ENCODE measurements around the gene TMEM239. TPM values are rescaled to one million over a fixed set of nuclear protein-coding genes. Genes with fewer than 3 reads are reported as not detected.

Gene TMEM239
- total RNA-seq, 2 donors from 2014 or later, result not detected

GRCh38 chr20:2833761-2834160, 17.6 kb downstream of the TMEM239 start:
- Histone ChIP-seq H3K36me3 (no peaks in the 10 kb centered on the region), H3K27ac (no peak overlapping the region), H3K27me3 (replicated peaks; ENCODE audit: insufficient read depth) (no peaks in the 10 kb centered on the region), H3K4me3 (no peak overlapping the region), H3K9me3 (no peaks in the 10 kb centered on the region), H3K4me1 (replicated peaks) (no peaks in the 10 kb centered on the region)
- intact Hi-C loops (cut with DNase I), result no loop called here
- TF ChIP-seq CTCF (IDR thresholded peaks at IDR 0.05) (no peak), POLR2AphosphoS5 (IDR thresholded peaks at IDR 0.05) (no peak), POLR2A (IDR thresholded peaks at IDR 0.05) (no peak)
- DNase-seq (ENCODE audit: low spot score), result no peak
- WGBS, result 88% methylated on average over 1 of the region's 1 CpG

GRCh38 chr20:2834401-2835110, 18.4 kb downstream of the TMEM239 start:
- no peaks in the 10 kb centered on the region for H3K27me3 ChIP-seq (replicated peaks; ENCODE audit: insufficient read depth)
- no peak for DNase-seq (ENCODE audit: low spot score)
- H3K36me3 ChIP-seq, result no peaks in the 10 kb centered on the region
- no peaks in the 10 kb centered on the region for H3K9me3 ChIP-seq
- intact Hi-C loops (cut with DNase I), result no loop called here
- 97% methylated on average over 14 of the region's 14 CpGs for WGBS
- TF ChIP-seq CTCF (IDR thresholded peaks at IDR 0.05) (no peak), POLR2AphosphoS5 (IDR thresholded peaks at IDR 0.05) (no peak), POLR2A (IDR thresholded peaks at IDR 0.05) (no peak)
- H3K27ac ChIP-seq, result no peak overlapping the region
- no peak overlapping the region for H3K4me3 ChIP-seq
- H3K4me1 ChIP-seq (replicated peaks), result no peaks in the 10 kb centered on the region

GRCh38 chr20:2835331-2835796, 19.2 kb downstream of the TMEM239 start:
- Histone ChIP-seq H3K27me3 (replicated peaks; ENCODE audit: insufficient read depth) (no peaks in the 10 kb centered on the region), H3K4me3 (no peak overlapping the region), H3K36me3 (no peaks in the 10 kb centered on the region), H3K4me1 (replicated peaks) (peaks cover 3% of the 10 kb centered on the region), H3K9me3 (no peaks in the 10 kb centered on the region), H3K27ac (no peak overlapping the region)
- TF ChIP-seq POLR2AphosphoS5 (IDR thresholded peaks at IDR 0.05), result no peak
- TF ChIP-seq POLR2A (IDR thresholded peaks at IDR 0.05), result no peak
- TF ChIP-seq CTCF (IDR thresholded peaks at IDR 0.05), result no peak
- 94% methylated on average over 6 of the region's 6 CpGs for WGBS
- intact Hi-C loops (cut with DNase I), result no loop called here
- DNase-seq (ENCODE audit: low spot score), result no peak

GRCh38 chr20:2836035-2836434, 19.9 kb downstream of the TMEM239 start:
- TF ChIP-seq POLR2A (IDR thresholded peaks at IDR 0.05), result no peak
- TF ChIP-seq POLR2AphosphoS5 (IDR thresholded peaks at IDR 0.05), result no peak
- TF ChIP-seq CTCF (IDR thresholded peaks at IDR 0.05), result no peak
- WGBS, result 90% methylated on average over 5 of the region's 5 CpGs
- no peaks in the 10 kb centered on the region for H3K9me3 ChIP-seq
- no peak overlapping the region for H3K4me3 ChIP-seq
- H3K27me3 ChIP-seq (replicated peaks; ENCODE audit: insufficient read depth), result no peaks in the 10 kb centered on the region
- intact Hi-C loops (cut with DNase I), result no loop called here
- H3K36me3 ChIP-seq, result no peaks in the 10 kb centered on the region
- H3K27ac ChIP-seq, result no peak overlapping the region
- DNase-seq (ENCODE audit: low spot score), result no peak
- peaks cover 3% of the 10 kb centered on the region for H3K4me1 ChIP-seq (replicated peaks)
